ENCODE results near the gene AKT1. TPM values are rescaled to one million over a fixed set of nuclear protein-coding genes. Genes with fewer than 3 reads are reported as not detected.

The AKT1 gene
- total RNA-seq, 2 experiments from 2014 or later: 110 to 126 TPM

DNA sequence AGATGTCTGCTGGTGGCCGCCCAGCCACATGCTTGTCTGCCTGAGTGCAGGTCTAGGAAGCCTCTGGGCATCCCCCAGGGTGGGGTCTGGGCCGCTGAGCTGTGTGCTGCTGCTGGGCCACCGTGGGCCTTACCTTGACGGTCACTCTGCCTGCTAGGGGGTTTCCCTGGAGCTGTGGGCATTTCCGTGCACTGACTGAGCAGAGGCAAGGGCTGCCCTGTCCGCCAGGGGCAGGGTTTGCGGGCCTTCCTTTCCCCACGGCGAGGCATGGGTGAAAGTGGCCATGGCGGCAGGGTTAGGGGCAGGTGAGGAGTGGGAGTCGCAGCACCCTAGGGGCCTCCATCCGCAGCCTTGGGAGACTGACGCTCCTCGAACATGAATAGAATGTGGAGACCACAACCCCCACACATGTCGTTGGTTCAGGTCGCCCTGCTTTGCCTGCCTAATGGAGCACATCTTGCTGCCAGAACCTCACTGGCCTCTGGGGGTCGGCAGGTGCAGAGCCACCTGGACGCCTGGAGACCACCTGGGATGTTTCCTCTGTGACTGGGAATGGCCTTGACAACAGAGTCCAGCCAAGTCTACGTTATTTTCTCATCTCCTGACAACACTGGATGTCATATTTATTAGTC, 7.8 kb upstream of the AKT1 start:
- ChIA-PET CTCF (no interaction called here), POLR2A (no interaction called here)
- Mint-ChIP-seq H3K9me3 (ENCODE audit: low read depth) (no peaks in the 10 kb centered on the region), H3K4me3 (no peak overlapping the region), H3K27ac (no peak overlapping the region), H3K36me3 (ENCODE audit: low read depth) (no peaks in the 10 kb centered on the region), H3K27me3 (no peaks in the 10 kb centered on the region), H3K4me1 (peaks cover 12% of the 10 kb centered on the region)
- intact Hi-C loops (cut with DNase I, micrococcal nuclease): no loop called here
- ATAC-seq (no peak), DNase-seq (no peak)

DNA sequence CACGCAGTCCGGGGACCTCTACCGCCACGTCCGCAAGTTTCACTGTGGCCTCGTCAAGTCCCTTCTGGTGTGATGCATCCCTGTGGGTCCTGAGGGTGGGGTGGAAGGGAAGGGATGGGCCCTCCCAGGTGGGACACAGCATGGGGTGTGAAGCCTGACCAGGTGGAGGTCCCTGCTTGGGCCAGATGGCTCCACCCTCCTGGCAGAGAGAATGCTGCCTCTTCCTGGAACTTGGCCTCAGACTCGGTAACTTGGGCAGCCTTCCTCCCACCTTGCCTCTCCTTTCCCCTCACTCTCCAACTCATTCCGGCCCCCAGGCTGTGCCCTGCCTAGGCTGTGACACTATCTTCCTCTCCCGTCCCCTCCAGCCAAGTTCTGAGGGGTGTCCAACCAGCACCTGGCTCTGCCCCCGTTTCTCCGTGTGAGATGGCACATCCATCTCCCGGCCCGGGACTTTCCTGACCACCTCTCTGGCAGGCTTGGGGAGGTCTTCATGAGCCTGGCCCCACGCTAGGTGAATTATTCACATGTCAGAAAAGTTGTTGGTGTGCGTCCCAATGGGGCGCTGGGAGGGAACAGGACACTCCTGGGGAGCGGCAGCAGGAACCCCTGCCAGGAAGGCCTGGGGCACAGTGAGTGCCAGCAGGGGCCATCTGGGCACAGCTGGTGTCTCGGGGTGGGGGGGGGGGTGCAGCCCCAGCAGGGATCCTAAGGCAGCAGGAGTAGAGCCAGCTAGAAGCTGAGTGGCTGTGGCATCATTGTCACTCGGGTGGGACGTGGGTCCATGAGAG, 7.0 kb upstream of the AKT1 start:
- ChIA-PET CTCF (interaction anchor here (1.9 kb wide), 1 partner anchor 32 kb away, joined by 5 read pairs; no protein-coding TSS in a partner anchor), POLR2A (no interaction called here)
- DNase-seq: no peak
- intact Hi-C loops (cut with DNase I, micrococcal nuclease): no loop called here
- Mint-ChIP-seq H3K9me3 (ENCODE audit: low read depth) (no peaks in the 10 kb centered on the region), H3K4me1 (peaks cover 12% of the 10 kb centered on the region), H3K27ac (no peak overlapping the region), H3K36me3 (ENCODE audit: low read depth) (no peaks in the 10 kb centered on the region), H3K4me3 (no peak overlapping the region), H3K27me3 (no peaks in the 10 kb centered on the region)
- ATAC-seq: no peak

DNA sequence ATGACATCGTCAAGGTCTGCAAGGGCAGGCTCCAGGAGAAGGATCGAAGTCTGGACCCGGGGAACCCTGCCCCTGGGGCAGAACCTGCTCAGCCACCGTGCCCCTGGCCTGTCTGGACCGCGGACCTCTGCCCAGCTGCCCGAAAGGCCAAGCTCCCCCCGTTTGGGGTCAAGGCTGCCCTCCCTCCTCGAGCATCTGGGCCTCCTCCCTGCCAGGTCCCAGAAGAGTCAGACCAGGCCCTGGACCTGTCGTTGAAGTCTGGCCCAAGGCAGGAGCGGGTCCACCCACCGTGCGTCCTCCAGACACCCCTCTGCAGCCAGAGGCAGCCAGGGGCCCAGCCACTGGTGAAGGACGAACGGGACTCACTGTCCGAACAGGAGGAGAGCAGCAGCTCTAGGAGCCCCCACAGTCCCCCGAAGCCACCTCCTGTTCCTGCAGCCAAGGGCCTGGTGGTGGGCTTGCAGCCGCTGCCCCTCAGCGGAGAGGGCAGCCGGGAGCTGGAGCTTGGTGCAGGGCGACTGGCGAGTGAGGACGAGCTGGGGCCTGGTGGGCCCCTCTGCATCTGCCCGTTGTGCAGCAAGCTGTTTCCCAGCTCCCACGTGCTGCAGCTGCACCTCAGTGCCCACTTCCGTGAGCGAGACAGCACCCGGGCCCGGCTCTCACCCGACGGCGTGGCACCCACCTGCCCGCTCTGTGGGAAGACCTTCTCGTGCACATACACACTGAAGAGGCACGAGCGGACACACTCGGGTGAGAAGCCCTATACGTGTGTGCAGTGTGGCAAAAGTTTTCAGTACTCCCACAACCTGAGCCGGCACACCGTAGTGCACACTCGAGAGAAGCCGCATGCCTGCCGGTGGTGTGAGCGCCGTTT, 6.2 kb upstream of the AKT1 start:
- no peaks in the 10 kb centered on the region for H3K36me3 Mint-ChIP-seq (ENCODE audit: low read depth)
- no peak for DNase-seq
- no peak for ATAC-seq
- peaks cover 17% of the 10 kb centered on the region for H3K4me1 Mint-ChIP-seq
- CTCF ChIA-PET: interaction anchor here (0.7 to 1.9 kb wide), 3 partner anchors 31 to 245 kb away, joined by 3 to 5 read pairs (median 3); no protein-coding TSS in a partner anchor
- H3K9me3 Mint-ChIP-seq (ENCODE audit: low read depth): no peaks in the 10 kb centered on the region
- H3K4me3 Mint-ChIP-seq: peak overlapping the region; percentile 72
- H3K27ac Mint-ChIP-seq: peak overlapping the region; percentile 60
- intact Hi-C loops (cut with DNase I, micrococcal nuclease): no loop called here
- POLR2A ChIA-PET: no interaction called here
- H3K27me3 Mint-ChIP-seq: no peaks in the 10 kb centered on the region

DNA sequence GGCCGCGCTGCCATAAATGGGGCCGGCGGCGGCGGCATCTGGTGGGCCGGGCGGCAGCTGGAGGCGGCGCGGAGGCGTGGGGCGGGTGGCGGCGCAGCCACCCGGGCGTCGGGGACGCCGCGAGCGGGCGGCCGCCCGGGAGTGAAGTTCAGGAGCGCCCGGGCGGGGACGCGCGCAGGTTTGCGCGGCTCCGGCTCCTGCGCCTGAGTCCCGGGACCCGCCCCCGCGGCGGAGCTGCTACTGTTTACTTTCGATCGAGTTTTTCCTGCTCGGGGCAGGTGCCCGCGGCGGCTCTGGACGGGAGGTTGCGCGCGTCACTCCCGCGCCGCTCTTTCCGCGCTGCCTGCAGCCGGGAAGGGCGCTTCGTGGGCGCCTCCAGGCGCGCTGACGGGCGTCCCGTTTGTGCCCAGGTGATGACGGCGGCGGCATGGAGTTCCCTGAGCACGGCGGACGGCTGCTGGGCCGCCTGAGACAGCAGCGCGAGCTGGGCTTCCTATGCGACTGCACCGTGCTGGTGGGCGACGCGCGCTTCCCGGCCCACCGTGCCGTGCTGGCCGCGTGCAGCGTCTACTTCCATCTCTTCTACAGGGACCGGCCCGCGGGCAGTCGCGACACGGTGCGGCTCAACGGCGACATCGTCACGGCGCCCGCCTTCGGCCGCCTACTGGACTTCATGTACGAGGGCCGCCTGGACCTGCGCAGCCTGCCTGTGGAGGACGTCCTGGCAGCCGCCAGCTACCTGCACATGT, 5.4 kb upstream of the AKT1 start, which contains the start of gene ZBTB42:
Gene ZBTB42 (plus strand): TSS at position 331 of the 749 bp plus-strand sequence. CDS start 97 bp downstream, at position 428.
- Mint-ChIP-seq H3K27me3 (no peaks in the 10 kb centered on the region), H3K9me3 (ENCODE audit: low read depth) (no peaks in the 10 kb centered on the region), H3K4me1 (peaks cover 20% of the 10 kb centered on the region), H3K36me3 (ENCODE audit: low read depth) (no peaks in the 10 kb centered on the region), H3K4me3 (peak within 1 kb of the TSS; percentile 72), H3K27ac (peak within 1 kb of the TSS; percentile 60)
- CTCF ChIA-PET: interaction anchor here (0.7 to 1.9 kb wide), 7 partner anchors 25 to 246 kb away, joined by 3 to 5 read pairs (median 3); no protein-coding TSS in a partner anchor
- peak; percentile 79 for DNase-seq
- POLR2A ChIA-PET: interaction anchor here (0.6 kb wide), 1 partner anchor 8 kb away, joined by 3 read pairs; no protein-coding TSS in a partner anchor
- intact Hi-C loops (cut with DNase I, micrococcal nuclease): loop anchor here in 1 of 2 experiments (1.0 kb wide), 2 partner anchors 25 to 48 kb away; partner anchors contain the start of gene SIVA1
- ATAC-seq: peak; percentile 45

DNA sequence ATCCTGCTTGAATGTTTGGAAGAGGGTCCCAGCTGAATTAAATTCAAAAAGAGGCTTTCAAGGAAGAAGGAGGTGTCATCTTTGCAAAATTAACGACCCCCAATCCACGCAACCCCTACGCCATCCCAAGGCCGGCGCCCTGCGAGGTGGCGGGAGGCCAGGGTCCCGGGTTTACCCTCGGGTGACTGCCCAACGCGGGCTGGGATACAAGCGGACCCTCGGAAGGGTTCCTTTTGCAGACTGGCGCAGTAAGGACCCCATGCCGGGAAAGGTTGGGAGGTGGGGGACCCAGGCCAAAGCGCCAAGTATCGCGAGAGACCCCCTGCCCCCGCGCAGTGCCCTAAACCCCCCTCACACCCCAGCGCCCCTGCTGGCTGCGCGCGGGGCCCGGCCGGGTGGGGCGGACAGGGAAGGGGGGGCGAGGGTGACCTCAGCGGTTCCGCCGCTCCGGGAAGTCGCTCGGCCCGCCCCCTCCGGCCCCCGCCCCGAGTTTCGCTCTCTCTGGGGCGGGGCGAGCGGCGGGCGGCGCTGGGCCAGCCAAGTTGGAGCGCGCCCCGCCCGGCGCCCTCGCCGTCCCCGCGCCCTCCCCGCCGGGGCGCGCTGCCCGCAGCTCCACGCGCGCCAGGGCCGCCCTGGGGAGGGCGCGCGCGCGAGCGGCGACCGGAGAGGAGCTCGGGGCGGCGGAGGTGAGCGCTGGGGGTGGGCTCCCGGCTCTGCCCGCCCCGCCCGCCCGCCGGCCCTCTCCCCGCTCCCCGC, 4.6 kb upstream of the AKT1 start:
- Mint-ChIP-seq H3K36me3 (ENCODE audit: low read depth) (no peaks in the 10 kb centered on the region), H3K4me1 (peaks cover 22% of the 10 kb centered on the region), H3K4me3 (peak overlapping the region; percentile 49), H3K27ac (no peak overlapping the region), H3K27me3 (no peaks in the 10 kb centered on the region), H3K9me3 (ENCODE audit: low read depth) (no peaks in the 10 kb centered on the region)
- CTCF ChIA-PET: interaction anchor here (0.7 to 1.9 kb wide), 7 partner anchors 26 to 247 kb away, joined by 3 to 6 read pairs (median 3); no protein-coding TSS in a partner anchor
- POLR2A ChIA-PET: no interaction called here
- ATAC-seq (peak; percentile 77), DNase-seq (peak; percentile 88)
- intact Hi-C loops (cut with DNase I, micrococcal nuclease): loop anchor here in 1 of 2 experiments (1.0 kb wide), 2 partner anchors 26 to 47 kb away; partner anchors contain the start of gene SIVA1

DNA sequence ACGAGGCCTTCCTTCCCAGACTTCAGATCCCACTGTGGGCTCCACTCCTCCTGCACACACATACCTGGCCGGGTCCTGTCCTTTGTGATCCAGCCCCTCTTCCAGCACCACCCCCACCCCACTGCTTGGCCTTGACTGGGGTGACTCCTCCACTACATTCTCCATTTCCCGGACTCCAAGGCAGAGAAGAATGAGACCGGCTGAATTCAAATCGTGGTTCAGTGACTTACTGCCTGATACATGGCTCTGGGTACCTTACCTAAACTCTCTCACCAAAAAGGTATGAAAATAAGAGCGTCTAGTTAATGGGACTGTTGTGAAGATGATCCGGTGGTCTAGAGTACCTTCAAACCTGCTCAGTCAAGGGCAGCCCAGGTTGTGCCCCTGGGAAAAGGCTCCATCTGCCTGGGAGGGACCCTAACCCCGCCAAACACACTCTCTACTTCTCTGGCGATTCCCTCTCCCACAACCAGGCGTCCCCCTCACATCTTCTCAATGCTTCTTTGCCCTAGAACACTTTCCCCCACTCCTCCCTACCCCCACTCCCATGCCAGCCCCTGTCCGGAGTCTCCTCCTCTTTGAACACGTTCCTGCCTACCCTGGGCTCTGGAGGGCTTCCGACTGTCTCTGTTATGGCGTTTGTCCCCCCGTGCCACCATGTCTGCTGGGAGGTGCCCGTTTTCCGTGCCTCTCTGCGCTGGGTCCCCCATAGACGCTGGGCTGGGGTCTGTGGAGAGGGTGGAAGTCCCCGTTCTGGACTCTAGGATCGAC, 3.9 kb upstream of the AKT1 start:
- Mint-ChIP-seq H3K27ac (peak overlapping the region; percentile 33), H3K4me1 (peaks cover 24% of the 10 kb centered on the region), H3K9me3 (ENCODE audit: low read depth) (no peaks in the 10 kb centered on the region), H3K4me3 (peak overlapping the region; percentile 49), H3K36me3 (ENCODE audit: low read depth) (no peaks in the 10 kb centered on the region), H3K27me3 (no peaks in the 10 kb centered on the region)
- ChIA-PET POLR2A (no interaction called here), CTCF (interaction anchor here (1.6 kb wide), 1 partner anchor 27 kb away, joined by 6 read pairs; no protein-coding TSS in a partner anchor)
- ATAC-seq: no peak
- intact Hi-C loops (cut with DNase I, micrococcal nuclease): loop anchor here in 1 of 2 experiments (1.0 kb wide), 2 partner anchors 27 to 46 kb away; partner anchors contain the start of gene SIVA1
- DNase-seq: no peak

DNA sequence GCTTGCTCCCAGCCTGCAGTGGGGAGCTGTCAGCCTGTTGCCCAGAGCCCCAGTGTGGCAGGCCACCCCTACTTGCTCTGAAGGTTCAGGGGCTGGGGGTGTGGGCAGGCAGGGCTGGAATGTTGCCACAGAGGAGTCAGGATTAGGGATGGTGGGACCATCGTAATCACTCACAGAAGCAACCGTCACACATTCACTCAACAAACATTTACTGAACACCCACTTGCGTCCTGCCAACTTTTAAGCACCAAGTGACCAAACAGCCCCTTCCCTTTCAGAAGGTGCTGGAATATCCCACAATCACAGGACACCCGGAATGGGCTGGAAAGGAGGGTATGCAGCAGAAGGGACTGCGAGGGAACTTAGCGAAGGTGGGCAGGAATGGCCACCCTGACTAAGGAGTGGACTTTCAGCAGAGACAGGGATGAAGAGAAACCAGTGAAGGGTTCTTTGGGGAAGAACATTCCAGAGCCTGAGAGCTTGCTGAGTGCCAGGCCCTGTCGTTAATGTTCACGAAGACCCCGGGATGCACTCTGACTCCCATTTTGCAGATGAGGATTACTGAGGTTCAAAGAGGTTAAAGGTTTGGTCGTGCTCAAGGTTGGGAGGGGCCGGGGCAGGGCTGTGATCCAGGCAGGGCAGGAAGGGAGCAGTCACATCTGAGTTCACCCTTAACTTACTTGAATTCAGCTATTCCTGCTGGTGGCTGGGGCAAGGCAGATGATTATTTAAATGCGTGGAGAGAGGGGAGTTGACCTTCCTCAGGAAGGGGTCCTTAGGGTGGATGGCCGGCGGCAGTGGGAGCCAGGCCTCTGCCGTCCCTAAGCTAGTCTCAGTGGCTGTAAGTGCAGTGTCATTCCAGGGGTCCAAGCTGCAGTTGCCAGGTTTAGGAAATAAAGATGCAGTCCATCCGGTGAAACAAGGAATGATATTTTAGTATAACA, 3.0 kb upstream of the AKT1 start:
- H3K27me3 Mint-ChIP-seq: no peaks in the 10 kb centered on the region
- H3K27ac Mint-ChIP-seq: peak overlapping the region; percentile 21
- CTCF ChIA-PET: interaction anchor here (1.6 kb wide), 1 partner anchor 28 kb away, joined by 6 read pairs; no protein-coding TSS in a partner anchor
- intact Hi-C loops (cut with DNase I, micrococcal nuclease): no loop called here
- ATAC-seq (no peak), DNase-seq (peak; percentile 28)
- H3K4me3 Mint-ChIP-seq: no peak overlapping the region
- H3K36me3 Mint-ChIP-seq (ENCODE audit: low read depth): no peaks in the 10 kb centered on the region
- peaks cover 30% of the 10 kb centered on the region for H3K4me1 Mint-ChIP-seq
- POLR2A ChIA-PET: interaction anchor here (0.6 kb wide), 1 partner anchor 16 kb away, joined by 4 read pairs; no protein-coding TSS in a partner anchor
- H3K9me3 Mint-ChIP-seq (ENCODE audit: low read depth): no peaks in the 10 kb centered on the region

DNA sequence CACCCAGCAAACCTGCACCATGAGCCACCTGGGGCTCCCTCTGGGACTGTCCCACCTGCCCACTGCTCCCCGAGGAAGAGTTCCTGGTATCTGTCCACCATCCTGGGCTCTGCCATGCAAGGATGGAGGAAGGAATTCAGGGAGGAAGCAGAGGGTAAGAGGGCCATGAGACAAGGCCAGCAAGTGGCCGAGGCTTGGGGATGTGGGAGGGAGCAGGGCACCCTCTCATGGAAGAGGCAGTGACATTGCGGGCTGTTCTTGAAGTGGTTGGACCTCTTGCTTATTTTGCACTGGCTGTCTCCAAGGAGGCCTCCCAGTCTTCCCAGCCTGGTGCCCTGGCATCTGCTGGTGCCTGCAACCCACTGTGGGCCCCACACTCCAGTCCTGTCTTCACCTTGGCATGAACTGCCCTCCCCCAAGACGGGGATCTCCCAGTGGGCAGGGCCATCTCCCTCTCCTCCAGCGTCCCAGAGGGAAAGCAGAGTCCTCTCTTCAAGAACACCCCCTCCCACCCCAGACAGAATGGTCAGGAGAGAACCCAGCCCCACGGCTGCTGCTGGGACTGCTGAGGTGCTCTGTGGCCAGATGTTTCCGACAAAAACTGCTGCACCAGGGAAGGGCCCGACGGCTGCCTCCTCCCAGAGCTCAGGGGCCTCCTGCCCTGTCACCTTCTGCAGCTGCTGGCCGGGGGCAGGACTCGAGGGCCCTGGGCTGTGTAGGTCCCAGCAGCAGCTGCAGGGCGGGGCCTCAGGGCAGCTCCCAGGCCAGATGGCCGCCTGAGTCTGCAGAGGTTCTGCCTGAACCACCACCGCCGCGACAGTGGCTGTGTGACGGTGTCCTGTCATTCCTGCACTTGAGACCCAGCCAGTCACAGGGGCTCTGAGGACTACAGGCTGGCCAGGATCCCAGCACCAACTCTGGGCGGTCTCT, 1.8 kb upstream of the AKT1 start:
- H3K4me1 Mint-ChIP-seq: peaks cover 38% of the 10 kb centered on the region
- POLR2A ChIA-PET: no interaction called here
- intact Hi-C loops (cut with DNase I, micrococcal nuclease): no loop called here
- DNase-seq: no peak
- CTCF ChIA-PET: interaction anchor here (0.5 to 0.9 kb wide), 2 partner anchors 39 to 301 kb away, joined by 3 read pairs; no protein-coding TSS in a partner anchor
- no peaks in the 10 kb centered on the region for H3K9me3 Mint-ChIP-seq (ENCODE audit: low read depth)
- no peak for ATAC-seq
- peak overlapping the region; percentile 32 for H3K4me3 Mint-ChIP-seq
- H3K27me3 Mint-ChIP-seq: no peaks in the 10 kb centered on the region
- H3K27ac Mint-ChIP-seq: no peak overlapping the region
- H3K36me3 Mint-ChIP-seq (ENCODE audit: low read depth): peaks cover 2% of the 10 kb centered on the region

Data from activated CD4-positive, alpha-beta T cell treated with anti-CD3 and anti-CD28 coated beads for 36 hours (primary cell).